Esophagus squamous epithelium (tissue), 4 donors: ENCODE data around the gene SLC41A3.

Experiments used
- POLR2A ChIP-seq, 4 donors: fragments of 450-650 bp; IDR thresholded peaks; one replicate each; pipeline ENCODE4 v1.6.1; 2017; ENCODE audit warnings: antibody characterized with exemption in 4 of 4, mild to moderate bottlenecking in 4 of 4, moderate library complexity in 3 of 4
- TF ChIP-seq, protein P1 (sequence below), 6 experiments: fragments of 450-650 bp in 4 of 6; fragments of 200-600 bp in 2 of 6; sonication (generic) in 2 of 6; IDR thresholded peaks; one replicate each; pipeline ENCODE4 v1.5.1; 2016 to 2019; ENCODE audit warnings: antibody characterized with exemption in 6 of 6, mild to moderate bottlenecking in 4 of 6, moderate library complexity in 4 of 6

DNA sequence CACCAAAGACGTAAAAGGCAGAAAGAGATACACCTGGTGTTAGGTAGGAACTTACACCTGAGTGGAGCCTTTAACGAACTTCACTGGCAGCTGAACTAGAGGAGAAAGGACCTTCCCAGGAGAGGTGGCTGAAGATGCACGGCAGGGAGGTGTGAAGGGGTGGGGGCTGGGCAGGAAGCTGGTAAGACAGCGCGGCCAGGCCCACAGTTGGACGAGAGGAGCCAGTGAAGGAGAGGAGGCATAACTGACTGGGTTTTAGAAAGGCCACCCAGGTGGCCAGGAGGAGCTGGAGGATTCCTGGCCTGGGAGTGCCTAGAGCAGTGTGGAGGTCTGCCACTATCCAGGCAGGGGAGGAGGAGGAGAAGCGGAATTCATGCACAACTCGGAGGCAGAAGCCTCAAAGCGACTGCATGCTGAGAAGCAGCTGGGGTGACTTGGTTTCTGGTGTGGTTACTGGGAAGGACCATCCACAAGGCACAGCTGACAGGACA is 51.9 kb downstream of the SLC41A3 start:
- TF ChIP-seq, protein P1, sequence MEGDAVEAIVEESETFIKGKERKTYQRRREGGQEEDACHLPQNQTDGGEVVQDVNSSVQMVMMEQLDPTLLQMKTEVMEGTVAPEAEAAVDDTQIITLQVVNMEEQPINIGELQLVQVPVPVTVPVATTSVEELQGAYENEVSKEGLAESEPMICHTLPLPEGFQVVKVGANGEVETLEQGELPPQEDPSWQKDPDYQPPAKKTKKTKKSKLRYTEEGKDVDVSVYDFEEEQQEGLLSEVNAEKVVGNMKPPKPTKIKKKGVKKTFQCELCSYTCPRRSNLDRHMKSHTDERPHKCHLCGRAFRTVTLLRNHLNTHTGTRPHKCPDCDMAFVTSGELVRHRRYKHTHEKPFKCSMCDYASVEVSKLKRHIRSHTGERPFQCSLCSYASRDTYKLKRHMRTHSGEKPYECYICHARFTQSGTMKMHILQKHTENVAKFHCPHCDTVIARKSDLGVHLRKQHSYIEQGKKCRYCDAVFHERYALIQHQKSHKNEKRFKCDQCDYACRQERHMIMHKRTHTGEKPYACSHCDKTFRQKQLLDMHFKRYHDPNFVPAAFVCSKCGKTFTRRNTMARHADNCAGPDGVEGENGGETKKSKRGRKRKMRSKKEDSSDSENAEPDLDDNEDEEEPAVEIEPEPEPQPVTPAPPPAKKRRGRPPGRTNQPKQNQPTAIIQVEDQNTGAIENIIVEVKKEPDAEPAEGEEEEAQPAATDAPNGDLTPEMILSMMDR (IDR thresholded peaks at IDR 0.05) = no peak
- TF ChIP-seq POLR2A (IDR thresholded peaks at IDR 0.05) = no peak
